IMR-90 (cell line): ENCODE data around the gene BDH1. TPM values are rescaled to one million over a fixed set of nuclear protein-coding genes. Genes with fewer than 3 reads are reported as not detected.

Source experiments
- ATAC-seq: fragments of 200-7000 bp; cut with Tn5 transposase; 2 replicates; pipeline ENCODE4 v1.9.1; 2020; ENCODE audit warnings: low read depth, mild to moderate bottlenecking, moderate library complexity
- BruUV-seq: library from RNA; stranded (reverse); fragments of 400-500 nt; replicated peaks from 2 replicates; lab custom pipeline; 2021; lab: Mats Ljungman, UMichigan
- CTCF ChIA-PET: fragments of 300-600 bp; formaldehyde crosslinking; extraction: SDS; loops from one replicate; lab custom pipeline; 2021; ENCODE audit warnings: antibody characterized with exemption; lab: Yijun Ruan, JAX
- POLR2A ChIA-PET: fragments of 300-600 bp; sonication (Branson Sonifier 250); formaldehyde crosslinking; loops from one replicate; lab custom pipeline; 2022; ENCODE audit warnings: antibody characterized with exemption; ENCODE audit not compliant: unreplicated experiment; lab: Charles Lee
- DNase-seq: peaks from one replicate; pipeline ENCODE4 v3.0.0; 2013
- H2AFZ ChIP-seq: replicated peaks from 2 replicates; pipeline ENCODE3; 2013; ENCODE audit warnings: low read length, mild to moderate bottlenecking; ENCODE audit not compliant: poor library complexity
- H2AK5ac ChIP-seq: 2 replicates; pipeline ENCODE4 v1.6.1; 2013; ENCODE audit warnings: low read depth, low read length, inconsistent platforms
- H2AK9ac ChIP-seq: replicated peaks from 2 replicates; pipeline ENCODE3; 2013; ENCODE audit warnings: mild to moderate bottlenecking, low read depth, low read length, moderate library complexity; ENCODE audit not compliant: poor library complexity
- H2BK120ac ChIP-seq: 2 replicates; pipeline ENCODE4 v1.6.1; 2013; ENCODE audit warnings: low read depth, low read length, inconsistent platforms
- H2BK15ac ChIP-seq: 3 replicates; pipeline ENCODE4 v1.6.1; 2013; ENCODE audit warnings: low read depth, low read length, inconsistent platforms
- H2BK20ac ChIP-seq: 2 replicates; pipeline ENCODE4 v1.6.1; 2013; ENCODE audit warnings: low read depth, mild to moderate bottlenecking, inconsistent platforms, low read length, moderate library complexity
- H2BK5ac ChIP-seq: 2 replicates; pipeline ENCODE4 v1.6.1; 2013; ENCODE audit warnings: mild to moderate bottlenecking, low read depth, low read length, inconsistent platforms; ENCODE audit not compliant: poor library complexity, severe bottlenecking
- H3K14ac ChIP-seq: replicated peaks from 2 replicates; pipeline ENCODE4 v1.6.1; 2013; ENCODE audit warnings: low read depth, low read length, inconsistent platforms
- H3K18ac ChIP-seq: 2 replicates; pipeline ENCODE4 v1.6.1; 2013; ENCODE audit warnings: low read depth, low read length, control low read depth
- H3K23ac ChIP-seq: 2 replicates; pipeline ENCODE4 v1.6.1; 2013; ENCODE audit warnings: low read depth, low read length, inconsistent platforms
- H3K27ac ChIP-seq: 2 replicates; pipeline ENCODE4 v1.5.1; 2013; ENCODE audit warnings: mild to moderate bottlenecking, control low read depth, low read length; ENCODE audit not compliant: insufficient read depth
- H3K27me3 ChIP-seq: 2 replicates; pipeline ENCODE4 v1.6.1; 2013; ENCODE audit warnings: low read length; ENCODE audit not compliant: control insufficient read depth, insufficient read depth
- H3K36me3 ChIP-seq: 2 replicates; pipeline ENCODE4 v1.6.1; 2013; ENCODE audit warnings: low read length, mixed read lengths; ENCODE audit not compliant: control insufficient read depth, insufficient read depth
- H3K4ac ChIP-seq: 2 replicates; pipeline ENCODE4 v1.6.1; 2013; ENCODE audit warnings: low read depth, low read length, inconsistent platforms
- H3K4me1 ChIP-seq: 2 replicates; pipeline ENCODE4 v1.6.1; 2013; ENCODE audit warnings: low read length, mixed read lengths; ENCODE audit not compliant: control insufficient read depth, insufficient read depth
- H3K4me2 ChIP-seq: 2 replicates; pipeline ENCODE4 v1.6.1; 2013; ENCODE audit warnings: low read depth, mild to moderate bottlenecking, control low read depth, low read length, moderate library complexity
- H3K4me3 ChIP-seq: 2 replicates; pipeline ENCODE4 v1.5.1; 2013; ENCODE audit warnings: low read depth, mild to moderate bottlenecking, control low read depth, low read length, moderate library complexity; ENCODE audit not compliant: insufficient read depth
- H3K56ac ChIP-seq: 2 replicates; pipeline ENCODE4 v1.6.1; 2013; ENCODE audit warnings: low read length, inconsistent platforms; ENCODE audit not compliant: insufficient read depth; ENCODE audit errors: extremely low read depth
- H3K79me1 ChIP-seq, 2 experiments: 2 replicates each; pipeline ENCODE4 v1.6.1; 2013; ENCODE audit warnings: low read length in 2 of 2, inconsistent platforms in 1 of 2, low read depth in 1 of 2
- H3K9ac ChIP-seq: 2 replicates; pipeline ENCODE4 v1.6.1; 2013; ENCODE audit warnings: low read depth, low read length, control low read depth
- H3K9me1 ChIP-seq: 2 replicates; pipeline ENCODE4 v1.6.1; 2013; ENCODE audit warnings: low read length, inconsistent platforms; ENCODE audit not compliant: insufficient read depth
- H3K9me3 ChIP-seq: 2 replicates; pipeline ENCODE4 v1.6.1; 2013; ENCODE audit warnings: low read length; ENCODE audit not compliant: control insufficient read depth, insufficient read depth
- H4K20me1 ChIP-seq: 2 replicates; pipeline ENCODE4 v1.6.1; 2013; ENCODE audit warnings: low read length, inconsistent platforms; ENCODE audit not compliant: insufficient read depth
- H4K5ac ChIP-seq: 2 replicates; pipeline ENCODE4 v1.6.1; 2013; ENCODE audit warnings: mild to moderate bottlenecking, low read depth, low read length, control low read depth
- H4K8ac ChIP-seq, 2 experiments: 2 replicates each; pipeline ENCODE4 v1.6.1; 2013; ENCODE audit warnings: low read depth in 2 of 2, low read length in 2 of 2, control low read depth in 1 of 2, inconsistent platforms in 1 of 2
- H4K91ac ChIP-seq: 2 replicates; pipeline ENCODE4 v1.6.1; 2013; ENCODE audit warnings: low read depth, low read length, inconsistent platforms; ENCODE audit not compliant: insufficient read depth
- BHLHE40 ChIP-seq: fragments of 150-350 bp; IDR thresholded peaks from 2 replicates; pipeline ENCODE4 v1.6.1; 2016; ENCODE audit warnings: mild to moderate bottlenecking, low read depth, low read length
- CEBPB ChIP-seq: IDR thresholded peaks from 2 replicates; pipeline ENCODE4 v1.6.1; 2012; ENCODE audit warnings: low read depth, low read length, improper control_type of control experiment
- CTCF ChIP-seq: conservative IDR thresholded peaks from 2 replicates; pipeline ENCODE4 v1.5.1; 2012; ENCODE audit warnings: mild to moderate bottlenecking, low read depth, low read length, improper control_type of control experiment
- ELK1 ChIP-seq: fragments of 150-350 bp; IDR thresholded peaks from 2 replicates; pipeline ENCODE4 v1.6.1; 2016; ENCODE audit warnings: low read depth, mild to moderate bottlenecking, low read length, moderate library complexity, borderline replicate concordance
- FOS ChIP-seq: fragments of 150-350 bp; IDR thresholded peaks from 2 replicates; pipeline ENCODE4 v1.6.1; 2016; ENCODE audit warnings: low read depth, low read length
- RAD21 ChIP-seq: IDR thresholded peaks from 2 replicates; pipeline ENCODE4 v1.6.1; 2012; ENCODE audit warnings: low read length, improper control_type of control experiment
- RFX5 ChIP-seq: IDR thresholded peaks from 2 replicates; pipeline ENCODE4 v1.8.0; 2012; ENCODE audit warnings: low read depth, mild to moderate bottlenecking, low read length, moderate library complexity
- USF2 ChIP-seq: fragments of 150-350 bp; IDR thresholded peaks from 2 replicates; pipeline ENCODE4 v1.6.1; 2017; ENCODE audit warnings: mild to moderate bottlenecking, antibody characterized with exemption, low read length, low read depth
- WGBS, 2 experiments: methylation state at CpG; one replicate each; pipeline versions ENCODE4 v1.1.5 to v1.1.7; 2013; ENCODE audit warnings: missing lambda C conversion rate in 2 of 2; ENCODE audit not compliant: insufficient read length in 1 of 2; ENCODE audit errors: extremely low coverage in 2 of 2; 5-methylcytosine and 5-hydroxymethylcytosine counted together
- dilution Hi-C: fragments of 300-500 bp; cut with HindIII; formaldehyde crosslinking; loops from one replicate; pipeline ENCODE4 v1.14.3; 2018; ENCODE audit warnings: low sequenced_read_pairs; ENCODE audit not compliant: unreplicated experiment
- in situ Hi-C: fragments of 300-500 bp; cut with MboI; formaldehyde crosslinking; loops from 3 replicates; pipeline ENCODE4 v1.14.3; 2019; ENCODE audit warnings: low sequenced_read_pairs, inconsistent platforms, mixed read lengths
- intact Hi-C: fragments of 100-400 bp; cut with micrococcal nuclease; formaldehyde crosslinking; loops from 2 replicates; pipeline ENCODE4 v1.10.0; 2022
- polyA plus RNA-seq, 3 experiments: library from polyadenylated mRNA; depleted of rRNA; stranded (reverse); fragments of >200 nt; gene quantifications; 2 replicates each; pipeline ENCODE4 v1.2.3, GENCODE V29; 2012; ENCODE audit warnings: low replicate concordance in 1 of 3
- total RNA-seq: library from RNA; depleted of rRNA; stranded (reverse); fragments of >200 nt; gene quantifications from 2 replicates; pipeline ENCODE4 v1.2.3, GENCODE V29; 2012

Gene BDH1
- total and polyA plus RNA-seq, 2 of the 4 experiments (the other 2 are of a cell fraction) = 2.7 to 4.4 TPM

- TF ChIP-seq CEBPB (no peak), RFX5 (no peak), FOS (no peak), BHLHE40 (no peak), RAD21 (no peak), USF2 (no peak), ELK1 (no peak), CTCF (no peak)
- no peak for DNase-seq
- no peak overlapping the region for H3K4ac ChIP-seq
- no peak overlapping the region for H2BK120ac ChIP-seq
- BruUV-seq = no TSS peak
- H3K4me3 ChIP-seq = no peak overlapping the region
- intact Hi-C loops (no loop called here), dilution Hi-C loops (no loop called here), in situ Hi-C loops (no loop called here)
- ATAC-seq = no peak
- H3K18ac ChIP-seq = no peak overlapping the region
- H2BK15ac ChIP-seq = no peak overlapping the region
- H2AK5ac ChIP-seq = no peak overlapping the region
- H4K8ac ChIP-seq = no peak overlapping the region
- no peaks in the 10 kb centered on the region for H3K27me3 ChIP-seq
- H2BK5ac ChIP-seq = no peak overlapping the region
- no peaks in the 10 kb centered on the region for H3K79me1 ChIP-seq
- H2BK20ac ChIP-seq = no peak overlapping the region
- H3K4me1 ChIP-seq = no peaks in the 10 kb centered on the region
- no peaks in the 10 kb centered on the region for H3K9me3 ChIP-seq
- H4K5ac ChIP-seq = no peak overlapping the region
- no peak overlapping the region for H3K14ac ChIP-seq
- H3K36me3 ChIP-seq = no peaks in the 10 kb centered on the region
- H3K4me2 ChIP-seq = no peak overlapping the region
- no peak overlapping the region for H3K23ac ChIP-seq
- no peaks in the 10 kb centered on the region for H4K20me1 ChIP-seq
- no peak overlapping the region for H2AK9ac ChIP-seq
- no peak overlapping the region for H4K91ac ChIP-seq
- no peak overlapping the region for H3K9ac ChIP-seq
- no peak overlapping the region for H3K27ac ChIP-seq
- H2AFZ ChIP-seq = no peak overlapping the region
- WGBS, 2 experiments = no CpG with 5 or more reads among the region's 3 CpGs
- CTCF ChIA-PET = no interaction called here
- POLR2A ChIA-PET = no interaction called here
- H3K56ac ChIP-seq = no peak overlapping the region
- H3K9me1 ChIP-seq = 0 out of 2 replicates have a peak, but pooled peaks cover 4% of the 10 kb centered on the region
Measured at GRCh38 chr3:197532388-197532787, 23.4 kb downstream of the BDH1 start.
